Endodermal cell (in vitro differentiated cells): Measurements from ENCODE around the gene PGM5. TPM values are rescaled to one million over a fixed set of nuclear protein-coding genes. Genes with fewer than 3 reads are reported as not detected.

Experiments
- DNase-seq: peaks from one replicate; pipeline ENCODE4 v3.0.0-alpha.2; 2017
- H3K27ac ChIP-seq: 2 replicates; pipeline ENCODE4 v1.5.1; 2013; ENCODE audit warnings: mild to moderate bottlenecking, low read depth, low read length, moderate library complexity
- H3K27me3 ChIP-seq: 2 replicates; pipeline ENCODE4 v1.6.1; 2013; ENCODE audit warnings: mild to moderate bottlenecking, low read length, moderate library complexity; ENCODE audit not compliant: insufficient read depth, control insufficient read depth, poor library complexity, severe bottlenecking
- H3K36me3 ChIP-seq: 2 replicates; pipeline ENCODE4 v1.7.0; 2013; ENCODE audit warnings: mild to moderate bottlenecking, low read length, moderate library complexity; ENCODE audit not compliant: control insufficient read depth, insufficient read depth
- H3K4me1 ChIP-seq: one replicate; pipeline ENCODE4 v1.7.0; 2013; ENCODE audit warnings: low read length; ENCODE audit not compliant: control insufficient read depth, insufficient read depth
- H3K4me3 ChIP-seq: 2 replicates; pipeline ENCODE4 v1.5.1; 2013; ENCODE audit warnings: mild to moderate bottlenecking, low read length, moderate library complexity
- H3K9ac ChIP-seq: 2 replicates; pipeline ENCODE4 v1.6.1; 2013; ENCODE audit warnings: mild to moderate bottlenecking, low read length, moderate library complexity; ENCODE audit not compliant: poor library complexity, severe bottlenecking; ENCODE audit errors: extremely low read depth
- H3K9me3 ChIP-seq: 2 replicates; pipeline ENCODE4 v1.6.1; 2013; ENCODE audit warnings: mild to moderate bottlenecking, low read length, moderate library complexity; ENCODE audit not compliant: control insufficient read depth
- H3K27ac Mint-ChIP-seq: 2 replicates; pipeline ENCODE4 v1.8.0; 2020; ENCODE audit warnings: mixed read lengths
- H3K27me3 Mint-ChIP-seq: 2 replicates; pipeline ENCODE4 v1.8.0; 2021; ENCODE audit warnings: mild to moderate bottlenecking, mixed read lengths; ENCODE audit not compliant: insufficient read depth
- H3K36me3 Mint-ChIP-seq: 2 replicates; pipeline ENCODE4 v1.8.0; 2020; ENCODE audit warnings: low read depth, mixed read lengths
- H3K4me1 Mint-ChIP-seq: 2 replicates; pipeline ENCODE4 v1.8.0; 2020; ENCODE audit warnings: mixed read lengths
- H3K4me3 Mint-ChIP-seq: 2 replicates; pipeline ENCODE4 v1.8.0; 2020; ENCODE audit warnings: mild to moderate bottlenecking, moderate library complexity, mixed read lengths
- H3K9me3 Mint-ChIP-seq: 2 replicates; pipeline ENCODE4 v1.8.0; 2020; ENCODE audit warnings: mild to moderate bottlenecking, mixed read lengths
- CTCF ChIP-seq: fragments of 200-600 bp; sonication (generic); conservative IDR thresholded peaks from 2 replicates; pipeline ENCODE4 v1.5.0; 2021; ENCODE audit warnings: antibody characterized with exemption, mild to moderate bottlenecking
- WGBS, 2 experiments: methylation state at CpG; one replicate each; pipeline versions ENCODE4 v1.1.5 to v1.1.7; 2013; ENCODE audit warnings: missing lambda C conversion rate in 2 of 2, mixed read lengths in 1 of 2; ENCODE audit not compliant: insufficient coverage in 1 of 2, insufficient read length in 1 of 2; 5-methylcytosine and 5-hydroxymethylcytosine counted together
- total RNA-seq, 2 donors: library from RNA; stranded (reverse); fragmentation: NEBNext Ultra II Directional in 1 of 2; extraction: Animal tissue kit (Norgen Biotek cat#: 25700) in 1 of 2; gene quantifications; 2 replicates in 1 of 2; 3 replicates in 1 of 2; pipeline ENCODE4 v1.2.1, GENCODE V29; 2021

PGM5 gene
- total RNA-seq, 2 donors from 2014 or later: 0.33 to 0.64 TPM

DNA sequence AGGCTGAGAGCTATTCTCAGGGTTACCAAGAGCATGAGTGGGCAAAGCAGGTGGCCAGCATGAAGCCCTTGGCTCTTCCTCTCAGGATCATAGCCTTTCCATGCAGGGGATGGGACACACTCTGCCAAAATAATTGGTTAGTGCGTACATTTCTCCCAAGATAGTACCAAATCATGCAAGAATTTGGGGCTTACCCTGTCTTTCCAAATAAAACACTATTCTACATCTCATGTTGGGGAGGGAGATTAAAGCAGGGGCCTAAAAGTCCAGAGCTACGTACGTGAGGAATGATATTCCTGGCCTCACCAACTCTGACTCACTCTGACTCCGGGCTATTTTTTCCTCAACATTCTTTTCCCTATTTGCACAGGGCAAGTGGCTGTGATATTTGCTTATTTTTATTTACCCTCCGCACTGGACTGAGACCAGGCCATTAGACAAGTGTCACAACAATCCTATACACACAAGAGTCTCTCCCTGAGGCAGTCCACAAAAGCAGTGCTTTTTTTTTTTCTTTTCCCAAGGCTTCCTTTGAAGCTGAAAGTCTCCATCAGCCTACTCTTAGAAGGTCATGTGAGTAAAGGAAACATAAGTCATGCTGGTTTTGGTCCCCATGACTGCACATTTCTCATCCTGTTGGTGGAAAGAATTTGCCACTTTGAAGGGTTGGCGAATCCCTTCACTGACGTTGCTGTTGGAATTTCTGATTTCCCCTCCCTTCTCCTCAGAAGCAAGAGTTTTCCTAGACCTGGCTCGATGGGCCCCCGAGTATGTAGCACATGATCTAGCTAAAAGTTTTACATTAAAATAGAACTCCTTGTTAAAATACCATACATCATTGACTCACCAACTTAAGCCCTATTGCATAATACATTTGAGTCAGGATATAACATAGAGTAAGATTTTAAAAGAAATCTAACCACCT is 144.3 kb downstream of the PGM5 start:
- TF ChIP-seq CTCF: no peak
- H3K4me1 ChIP-seq: peaks cover 4% of the 10 kb centered on the region
- Mint-ChIP-seq H3K4me1 (peaks cover 12% of the 10 kb centered on the region), H3K4me3 (no peak overlapping the region), H3K27me3 (peaks cover 89% of the 10 kb centered on the region), H3K9me3 (no peaks in the 10 kb centered on the region), H3K36me3 (no peaks in the 10 kb centered on the region), H3K27ac (no peak overlapping the region)
- H3K27ac ChIP-seq: no peak overlapping the region
- 84 to 93% methylated on average over 3 to 9 of the region's 9 CpGs for WGBS, 2 experiments
- no peaks in the 10 kb centered on the region for H3K36me3 ChIP-seq
- no peak for DNase-seq
- H3K27me3 ChIP-seq: peaks cover 64% of the 10 kb centered on the region
- no peaks in the 10 kb centered on the region for H3K9me3 ChIP-seq
- no peak overlapping the region for H3K4me3 ChIP-seq
- no peak overlapping the region for H3K9ac ChIP-seq

DNA sequence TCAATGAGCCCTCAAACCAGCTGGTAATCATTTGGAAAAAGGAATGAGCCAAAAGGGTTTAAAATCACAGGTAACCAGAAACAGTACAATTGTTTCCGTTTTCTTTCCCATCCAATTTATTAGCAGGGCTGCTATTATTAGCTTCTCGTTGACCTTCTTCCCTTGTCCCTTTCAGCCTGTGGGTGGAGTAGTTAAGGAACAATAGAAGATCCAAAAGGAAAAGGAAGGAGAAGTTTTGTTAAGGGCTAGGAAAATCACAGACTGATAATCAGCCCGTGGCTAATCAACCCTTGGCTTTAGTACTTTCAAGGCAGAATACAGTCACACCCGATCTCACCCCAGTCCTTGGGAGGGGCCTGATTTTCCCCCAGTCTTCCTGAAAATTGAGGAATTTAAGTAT is 145.9 kb downstream of the PGM5 start:
- peaks cover 88% of the 10 kb centered on the region for H3K27me3 Mint-ChIP-seq
- no peak for DNase-seq
- H3K4me1 Mint-ChIP-seq: peaks cover 12% of the 10 kb centered on the region
- no peaks in the 10 kb centered on the region for H3K9me3 Mint-ChIP-seq
- H3K27me3 ChIP-seq: peaks cover 64% of the 10 kb centered on the region
- no peak overlapping the region for H3K9ac ChIP-seq
- no peaks in the 10 kb centered on the region for H3K36me3 ChIP-seq
- no peak overlapping the region for H3K4me3 ChIP-seq
- H3K4me1 ChIP-seq: peaks cover 1% of the 10 kb centered on the region
- H3K27ac Mint-ChIP-seq: no peak overlapping the region
- H3K27ac ChIP-seq: no peak overlapping the region
- no peak for TF ChIP-seq CTCF
- H3K36me3 Mint-ChIP-seq: no peaks in the 10 kb centered on the region
- 17 to 46% methylated on average over 1 to 4 of the region's 4 CpGs for WGBS, 2 experiments
- no peaks in the 10 kb centered on the region for H3K9me3 ChIP-seq
- H3K4me3 Mint-ChIP-seq: no peak overlapping the region

DNA sequence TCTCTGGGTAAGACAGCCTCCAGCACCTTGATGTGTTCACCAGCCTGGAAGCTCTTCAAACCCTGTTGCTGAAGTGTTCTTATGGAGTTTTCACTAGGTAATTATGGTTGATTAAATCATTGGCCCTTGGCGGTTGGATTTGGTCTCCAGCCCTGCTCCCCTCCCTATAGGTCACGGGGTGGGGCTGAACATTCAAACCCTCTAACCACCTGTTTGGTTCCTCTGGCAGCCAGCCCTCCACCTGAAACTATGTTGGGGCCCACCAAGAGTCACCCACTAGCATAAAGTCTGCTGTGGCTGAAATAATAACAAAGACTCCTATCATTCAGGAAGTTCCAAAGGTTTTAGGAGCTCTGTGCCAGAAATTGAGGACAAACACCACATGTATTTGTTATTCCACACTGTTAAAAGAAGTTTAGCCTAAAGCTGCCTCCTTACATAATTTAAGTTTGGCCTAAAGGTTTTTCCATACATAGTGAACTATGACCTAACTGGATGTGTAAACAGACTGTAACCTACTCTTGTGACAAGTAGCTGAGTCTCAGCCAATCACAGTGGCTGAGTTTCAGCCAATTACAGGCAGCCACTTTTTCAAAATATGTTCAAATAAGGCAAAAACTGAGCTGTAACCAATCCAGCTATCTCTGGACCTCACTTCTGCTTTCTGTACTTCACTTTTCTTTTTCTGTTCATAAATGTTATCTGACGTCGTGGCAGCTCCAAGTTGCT is 149.4 kb downstream of the PGM5 start:
- Histone ChIP-seq H3K9me3 (no peaks in the 10 kb centered on the region), H3K4me1 (no peaks in the 10 kb centered on the region), H3K9ac (no peak overlapping the region), H3K27ac (no peak overlapping the region), H3K27me3 (peaks cover 56% of the 10 kb centered on the region), H3K4me3 (no peak overlapping the region), H3K36me3 (no peaks in the 10 kb centered on the region)
- no peaks in the 10 kb centered on the region for H3K9me3 Mint-ChIP-seq
- no peak for TF ChIP-seq CTCF
- peaks cover 83% of the 10 kb centered on the region for H3K27me3 Mint-ChIP-seq
- no peak overlapping the region for H3K4me3 Mint-ChIP-seq
- no peak for DNase-seq
- no peaks in the 10 kb centered on the region for H3K36me3 Mint-ChIP-seq
- 86 to 94% methylated on average over 2 to 4 of the region's 4 CpGs for WGBS, 2 experiments
- H3K4me1 Mint-ChIP-seq: peaks cover 19% of the 10 kb centered on the region
- no peak overlapping the region for H3K27ac Mint-ChIP-seq
